ENCODE data around the gene SIK2. TPM values are rescaled to one million over a fixed set of nuclear protein-coding genes. Genes with fewer than 3 reads are reported as not detected.
A peak's percentile ranks its signal among the peaks of the same experiment; 100 is the strongest.

The SIK2 gene
- total RNA-seq, 1 donor from 2014 or later = 23.7 TPM

DNA sequence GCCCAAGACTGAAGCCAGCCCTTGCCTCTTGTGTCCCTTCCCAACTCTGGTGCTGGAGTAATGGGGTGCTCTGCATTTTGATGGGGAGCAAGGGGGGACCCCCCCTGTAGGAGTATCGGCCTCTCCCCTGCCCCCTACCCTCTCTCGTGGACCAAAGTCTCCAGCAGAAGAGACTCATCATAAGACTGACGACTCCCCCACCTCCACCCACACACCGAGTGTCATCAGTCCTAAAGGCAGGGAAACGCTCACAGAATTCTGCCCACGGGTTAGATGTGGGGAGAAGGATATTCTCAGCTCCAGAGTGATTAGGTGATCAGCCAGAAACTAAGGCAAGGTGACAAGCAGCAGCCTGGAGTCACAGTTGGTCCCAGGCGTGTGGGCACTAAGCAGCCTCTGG lies 125.2 kb downstream of the SIK2 start:
- ATAC-seq (peak; percentile 7), DNase-seq (ENCODE audit: low spot score) (no peak)

DNA sequence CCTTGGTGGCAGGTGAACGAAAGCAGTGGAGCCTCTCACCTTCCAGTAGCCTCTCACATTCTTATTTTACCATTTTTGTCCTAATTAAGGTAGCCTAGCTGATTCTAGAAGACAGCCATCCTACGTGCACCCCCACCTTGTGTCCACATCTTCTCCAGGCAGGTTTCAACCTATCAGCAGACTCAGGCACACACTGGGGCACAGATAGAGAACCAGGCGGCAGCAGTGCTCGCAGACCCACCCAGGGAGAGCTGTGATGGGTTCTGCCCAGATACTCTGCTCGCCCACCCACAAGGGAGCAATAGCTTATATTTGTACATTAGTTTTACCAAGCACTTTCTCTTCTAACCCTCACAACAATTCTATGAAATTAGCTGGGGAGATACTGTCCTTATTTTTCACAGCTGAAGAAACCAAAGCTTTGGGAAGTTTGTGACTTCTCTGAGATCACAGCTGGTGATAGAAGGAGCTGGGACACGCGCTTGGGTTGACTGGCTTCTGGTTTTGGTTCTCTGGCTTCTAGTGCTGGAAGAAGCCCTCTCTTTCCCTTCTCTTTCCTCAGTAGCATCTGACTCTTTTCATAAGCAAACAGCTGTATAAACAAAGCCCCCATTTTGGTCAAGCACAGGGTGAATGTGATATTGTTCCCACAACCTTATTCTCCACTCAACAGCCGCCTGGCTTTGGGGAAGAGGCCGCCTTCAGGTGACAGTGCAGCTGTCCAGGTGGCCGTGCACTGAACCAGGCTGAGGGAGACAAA lies 127.0 kb downstream of the SIK2 start:
- DNase-seq (ENCODE audit: low spot score) (no peak), ATAC-seq (no peak)

DNA sequence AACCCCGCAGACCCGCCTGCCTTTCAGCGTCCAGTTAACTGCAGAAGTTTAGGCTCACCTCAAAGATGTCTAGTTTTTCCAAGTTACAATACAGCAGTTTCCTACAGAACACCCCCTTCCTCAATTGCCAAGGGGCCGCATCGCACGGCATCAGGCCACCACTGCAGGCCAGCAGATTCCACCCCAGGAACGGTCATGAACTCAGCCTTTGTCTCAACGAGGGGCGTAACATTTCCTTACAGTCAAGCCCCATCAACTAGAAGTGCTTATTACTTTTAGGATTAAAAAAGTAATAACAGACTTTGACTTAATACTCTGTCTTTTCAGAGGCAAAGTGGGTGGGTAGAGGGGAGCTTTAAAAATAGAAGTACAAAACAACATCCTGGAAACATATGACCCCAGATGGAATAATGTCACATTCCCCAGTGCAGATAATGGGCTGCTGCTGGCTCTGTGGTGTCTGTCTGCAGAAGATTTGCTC lies 127.6 kb downstream of the SIK2 start:
- DNase-seq (ENCODE audit: low spot score) (no peak), ATAC-seq (no peak)

DNA sequence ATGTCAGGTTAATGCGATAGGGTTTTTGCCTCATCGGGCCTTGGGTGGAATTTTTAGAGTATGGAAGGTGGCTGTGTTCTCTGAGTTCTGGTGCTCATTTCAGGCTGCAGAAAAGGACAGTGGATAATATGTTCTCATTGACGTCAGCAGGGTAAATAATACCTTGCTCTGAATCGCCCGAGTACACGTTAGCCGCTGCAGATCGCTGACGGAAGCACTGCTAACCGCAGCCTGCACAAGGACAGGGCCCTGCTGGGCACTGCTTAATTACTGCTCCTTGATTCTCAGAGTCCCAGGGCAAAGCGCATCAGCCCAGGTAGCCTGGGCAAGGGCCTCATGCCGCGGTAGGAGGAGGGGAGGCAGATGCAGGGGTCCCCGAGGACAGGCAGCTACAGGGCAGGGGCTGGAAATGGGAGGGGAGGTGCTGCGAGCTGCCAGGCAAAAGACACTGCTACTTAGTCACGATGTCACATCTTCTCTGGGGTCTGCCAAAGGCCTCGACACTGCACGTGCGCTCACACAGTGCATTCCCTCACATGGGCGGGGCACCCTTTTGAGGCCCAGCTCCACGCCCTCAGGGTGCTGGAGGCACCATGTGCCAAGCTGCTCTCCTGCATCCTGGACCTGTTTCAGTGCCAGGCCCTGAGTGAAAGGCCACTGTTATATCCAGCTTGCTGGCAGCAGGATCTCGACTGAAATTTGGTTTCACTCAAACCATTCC lies 128.8 kb downstream of the SIK2 start:
- peak; percentile 91 for DNase-seq (ENCODE audit: low spot score)
- peak; percentile 52 for ATAC-seq

DNA sequence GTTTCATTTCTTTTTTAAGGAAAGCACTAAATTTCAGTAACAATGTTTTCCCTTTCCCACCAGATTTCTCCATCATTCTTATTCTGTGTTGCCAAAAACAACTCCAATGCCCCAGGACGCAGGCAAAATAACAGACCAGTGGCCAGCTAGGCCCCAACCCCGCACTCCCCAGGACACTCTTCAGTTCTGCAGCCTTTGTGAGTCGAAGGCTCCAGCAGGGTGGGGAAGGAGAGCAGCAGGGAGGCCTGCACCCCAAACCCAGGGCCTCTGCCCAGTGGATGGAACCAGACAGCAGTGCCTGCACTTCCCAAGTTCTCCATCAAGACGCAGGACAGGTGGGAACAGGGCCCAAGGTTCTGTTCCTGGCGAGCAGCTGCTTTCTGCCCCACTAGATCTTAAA lies 129.6 kb downstream of the SIK2 start:
- no peak for DNase-seq (ENCODE audit: low spot score)
- ATAC-seq = no peak

DNA sequence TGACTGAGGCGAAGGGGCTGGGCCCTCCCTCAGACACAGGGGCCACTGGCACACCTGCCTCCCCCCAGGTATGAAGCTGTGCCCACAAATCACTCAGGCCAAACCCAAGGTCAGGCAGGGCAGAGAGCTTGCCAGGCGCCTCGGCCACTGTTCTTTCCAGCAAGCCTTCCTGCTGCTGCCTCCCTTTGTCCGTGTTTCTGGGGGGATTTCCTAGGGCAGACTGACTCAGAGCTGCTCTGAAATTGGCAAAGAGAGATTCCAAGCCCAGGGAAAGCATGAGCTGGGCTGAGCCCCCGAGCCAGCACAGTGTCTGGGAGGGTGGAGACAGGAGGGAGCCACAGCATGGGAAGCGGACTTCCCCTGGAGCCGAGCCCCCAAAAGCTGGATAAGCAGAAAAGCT lies 130.8 kb downstream of the SIK2 start:
- DNase-seq (ENCODE audit: low spot score) (no peak), ATAC-seq (no peak)

DNA sequence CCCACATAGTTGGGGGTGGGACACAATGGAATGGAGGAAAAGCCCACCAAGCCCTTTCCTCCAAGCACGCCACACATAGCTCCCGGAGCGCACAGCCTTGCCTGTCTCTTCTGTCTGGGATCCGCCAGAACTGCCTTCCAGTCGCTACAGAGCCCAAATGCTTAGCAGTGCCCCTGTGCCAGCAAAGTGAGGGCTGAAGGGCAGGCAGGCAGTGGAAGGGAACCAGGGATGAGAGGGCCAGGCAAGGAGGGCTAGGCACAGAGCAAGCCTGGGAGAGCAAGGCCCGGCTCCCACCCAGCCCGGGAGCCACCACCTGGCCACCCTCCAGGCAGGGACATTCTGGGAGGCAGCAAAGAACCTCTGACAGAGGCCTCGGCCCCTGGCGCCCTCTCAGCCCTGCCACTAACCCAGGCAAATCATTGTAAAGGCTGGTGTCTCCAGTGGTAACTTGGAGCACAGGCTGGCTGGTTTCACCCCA lies 131.4 kb downstream of the SIK2 start:
- peak; percentile 62 for DNase-seq (ENCODE audit: low spot score)
- peak; percentile 2 for ATAC-seq

DNA sequence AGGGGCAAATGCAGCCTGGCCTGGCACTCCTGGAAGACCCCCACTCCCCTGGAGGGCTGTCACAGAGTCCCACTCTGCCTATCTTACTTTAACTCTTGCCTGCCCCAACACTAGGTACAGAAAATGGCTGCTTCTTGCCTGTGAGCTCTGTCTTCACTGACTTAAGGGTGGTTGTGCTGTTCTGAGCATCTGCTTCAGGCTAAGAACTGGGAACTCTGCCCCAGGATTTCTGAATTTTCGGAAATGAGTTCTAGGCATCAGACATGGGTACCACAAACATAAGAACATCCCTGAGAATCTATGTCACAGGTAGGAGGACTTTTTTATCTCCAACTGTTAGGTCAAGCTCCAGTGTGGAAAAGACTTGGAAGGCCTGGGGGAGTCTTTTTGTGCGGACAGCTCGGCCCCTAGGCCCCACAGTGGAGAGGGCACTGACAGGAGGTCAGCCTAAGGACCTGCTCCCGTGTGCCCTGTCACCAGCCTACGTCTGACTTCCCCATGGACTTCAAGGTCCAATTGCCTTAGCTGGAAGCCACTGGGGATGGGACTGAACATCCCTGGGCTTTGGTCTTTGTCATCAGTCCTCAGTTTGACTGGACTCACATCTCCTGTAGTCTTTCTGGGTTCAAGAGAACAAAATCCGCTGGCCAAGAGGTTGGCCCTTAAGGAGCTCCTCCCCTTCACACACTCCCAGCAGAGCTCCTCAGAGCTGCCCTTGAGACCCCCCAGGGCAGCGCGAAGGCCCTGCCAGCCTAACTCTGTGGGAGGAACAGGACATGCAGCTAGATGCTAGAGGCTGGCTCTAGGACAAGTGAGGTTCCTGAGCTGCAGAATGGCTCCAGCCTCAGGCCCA lies 132.1 kb downstream of the SIK2 start:
- ATAC-seq = no peak
- DNase-seq (ENCODE audit: low spot score) = no peak

DNA sequence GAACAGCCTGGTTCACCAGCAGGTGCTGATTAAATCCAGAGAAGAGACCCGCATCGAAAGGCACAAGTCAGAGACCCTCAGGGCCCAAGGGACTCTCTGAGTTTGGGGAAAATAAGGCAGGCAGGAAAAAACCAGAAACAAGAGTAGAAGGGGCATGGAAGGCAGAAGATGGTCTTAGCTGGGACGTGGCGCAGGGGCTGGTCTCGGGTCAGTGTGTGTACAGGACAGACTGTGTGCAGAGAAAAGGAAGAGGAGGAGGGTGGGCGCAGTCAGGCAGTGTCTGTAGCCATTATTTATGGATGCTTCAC lies 132.7 kb downstream of the SIK2 start:
- DNase-seq (ENCODE audit: low spot score) = no peak
- no peak for ATAC-seq

DNA sequence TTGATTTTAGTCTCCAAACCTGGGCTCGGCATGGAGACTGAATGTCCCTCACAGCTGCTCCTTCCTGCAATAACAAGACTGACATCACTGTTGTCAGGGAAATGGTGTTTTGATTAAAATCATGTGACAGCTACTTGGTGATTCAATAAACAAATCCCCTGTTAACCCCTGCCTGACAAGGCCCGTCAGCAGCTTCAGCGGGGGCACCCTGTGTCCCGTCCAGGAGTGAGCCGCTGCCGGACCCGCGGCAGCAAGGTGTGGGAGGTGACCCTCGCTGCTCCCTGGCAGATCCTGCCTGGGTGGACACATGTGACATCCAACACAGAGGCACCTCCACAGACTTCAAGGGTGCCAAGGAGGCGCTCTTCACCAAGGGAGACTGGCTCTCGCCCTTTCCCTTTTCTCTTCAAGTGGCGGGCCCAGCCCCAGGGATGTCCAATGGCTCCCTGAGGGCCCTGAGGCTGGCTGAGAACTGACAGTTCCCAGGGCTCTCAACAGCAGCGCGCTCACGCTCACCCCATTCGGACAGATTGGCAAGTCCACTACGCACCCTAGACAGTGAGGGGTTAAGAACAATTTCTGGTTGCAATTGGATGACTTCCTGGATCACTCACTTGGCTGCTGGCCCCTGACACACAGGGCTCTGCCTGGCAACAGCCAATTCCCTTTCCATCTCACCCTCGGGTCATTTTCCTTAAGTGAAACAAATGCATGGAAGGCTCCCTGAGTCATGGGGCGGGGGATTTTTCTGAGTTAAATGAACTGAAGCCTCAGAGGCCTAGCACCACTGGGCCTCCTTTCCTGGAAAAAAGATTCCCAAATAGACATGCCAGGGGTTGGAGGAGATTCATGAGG lies 133.2 kb downstream of the SIK2 start:
- ATAC-seq = peak; percentile 51
- peak; percentile 86 for DNase-seq (ENCODE audit: low spot score)

DNA sequence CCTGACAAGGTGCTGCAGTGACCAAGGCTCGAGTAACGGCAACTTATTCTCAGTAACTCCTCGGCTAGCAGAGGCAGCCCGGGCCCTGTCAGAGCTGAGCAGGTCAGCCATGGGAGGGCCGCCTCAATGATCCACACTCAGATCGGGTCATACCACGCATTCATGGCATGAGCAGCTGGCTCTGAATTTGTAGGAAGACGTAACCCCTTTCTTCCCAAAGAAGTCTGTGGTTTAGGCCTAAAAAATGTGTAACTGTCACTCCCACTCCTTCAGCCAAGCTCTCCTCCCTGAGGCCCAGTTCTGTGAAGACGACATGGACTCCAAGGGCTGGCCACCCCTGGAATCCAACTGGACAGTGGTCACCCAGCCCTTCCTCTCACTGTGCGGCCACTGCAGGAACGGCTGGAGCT lies 133.9 kb downstream of the SIK2 start:
- ATAC-seq (no peak), DNase-seq (ENCODE audit: low spot score) (no peak)

DNA sequence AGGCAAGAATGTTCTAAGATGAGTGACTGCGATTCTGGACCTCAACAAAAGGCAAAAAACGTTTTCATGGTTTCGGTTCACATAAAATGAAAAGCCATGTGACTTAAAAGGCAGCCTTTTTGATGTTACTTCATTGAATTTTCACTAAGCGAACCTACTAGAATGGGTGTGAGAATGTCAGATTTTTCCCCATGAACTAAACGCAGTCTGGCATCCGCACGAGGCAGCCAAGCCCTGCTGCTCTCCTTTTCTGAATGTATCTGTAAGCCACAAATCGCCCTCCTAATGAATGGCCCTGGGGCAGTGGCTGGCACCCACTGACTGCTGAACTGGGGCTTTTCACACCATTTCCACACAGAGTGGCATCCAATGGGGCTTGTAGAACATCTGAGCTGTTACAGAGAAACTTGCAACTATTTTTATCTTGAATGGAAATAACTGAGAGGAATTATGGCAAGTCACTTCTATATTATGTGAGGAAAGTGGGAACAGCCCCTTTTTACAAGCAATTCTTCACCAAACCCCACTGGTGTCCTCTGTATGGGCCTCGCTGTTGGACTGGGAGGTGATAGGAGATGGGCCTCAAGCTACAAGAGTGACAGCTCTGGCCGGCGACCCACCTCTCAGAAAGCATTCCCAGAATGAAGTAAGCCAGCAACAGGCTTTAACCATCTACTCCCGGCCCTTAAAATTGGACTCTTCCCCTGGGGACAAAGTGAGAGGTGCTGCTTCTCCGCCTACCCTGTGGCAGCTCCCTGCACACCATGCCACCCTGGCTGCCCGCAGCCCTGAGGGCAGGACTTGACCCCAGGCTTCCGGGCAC lies 134.6 kb downstream of the SIK2 start:
- ATAC-seq = peak; percentile 42
- DNase-seq (ENCODE audit: low spot score) = peak; percentile 80

DNA sequence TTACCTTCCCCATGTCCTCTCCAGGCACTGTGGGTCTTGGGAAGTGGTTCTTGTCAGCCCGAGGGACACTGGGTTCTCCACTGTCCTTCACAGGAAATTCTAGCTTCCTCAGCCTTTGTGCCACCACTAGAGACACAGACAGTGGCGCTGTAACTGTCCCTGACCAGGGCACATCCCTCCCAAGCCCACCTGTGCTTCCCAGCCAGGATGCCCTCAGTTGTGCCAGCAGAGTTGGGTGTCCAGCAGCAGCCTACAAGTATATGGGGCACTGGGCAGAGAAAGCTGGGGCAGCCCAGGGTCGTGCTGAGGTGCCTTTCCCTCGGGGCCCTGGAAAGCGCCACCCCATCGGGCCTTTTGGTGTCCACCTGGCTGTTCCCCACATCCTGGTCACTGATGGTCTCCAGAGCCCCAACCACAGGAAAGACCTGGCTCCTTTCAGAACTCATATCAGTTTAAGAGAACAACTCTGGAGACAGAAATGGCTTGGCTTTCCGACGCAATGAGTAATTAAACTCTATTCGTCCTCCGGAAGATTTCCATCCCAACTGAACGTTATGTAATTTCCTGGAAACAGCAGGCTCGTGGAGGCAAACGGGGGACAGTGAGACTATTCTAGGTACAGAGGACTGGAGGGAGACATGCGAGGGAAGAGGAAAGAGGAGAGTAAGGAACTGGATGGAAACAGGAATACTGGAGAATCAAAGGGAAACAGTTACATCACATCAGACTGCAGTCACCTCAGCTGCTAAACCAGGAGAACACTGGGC lies 135.4 kb downstream of the SIK2 start:
- DNase-seq (ENCODE audit: low spot score) (no peak), ATAC-seq (no peak)

DNA sequence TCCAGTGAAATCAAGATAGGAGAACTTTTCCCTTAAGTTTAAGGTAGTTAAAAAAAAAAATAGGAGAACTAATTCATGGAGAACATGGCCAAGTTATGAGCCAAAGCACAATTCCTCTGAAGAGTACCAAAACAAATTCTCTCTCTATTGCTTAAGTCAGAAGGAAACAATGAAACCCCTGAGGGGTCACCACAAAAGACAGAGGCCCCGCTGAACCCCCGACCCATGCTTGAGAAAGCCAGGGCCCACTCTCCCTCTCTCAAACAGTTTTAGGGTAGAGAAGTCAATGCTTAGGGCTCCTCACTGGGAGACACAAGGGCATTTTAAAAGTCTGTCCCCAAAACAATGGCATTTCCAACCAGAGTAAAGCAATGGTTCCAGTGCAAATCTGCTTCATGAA lies 137.1 kb downstream of the SIK2 start:
- DNase-seq (ENCODE audit: low spot score) (no peak), ATAC-seq (no peak)

DNA sequence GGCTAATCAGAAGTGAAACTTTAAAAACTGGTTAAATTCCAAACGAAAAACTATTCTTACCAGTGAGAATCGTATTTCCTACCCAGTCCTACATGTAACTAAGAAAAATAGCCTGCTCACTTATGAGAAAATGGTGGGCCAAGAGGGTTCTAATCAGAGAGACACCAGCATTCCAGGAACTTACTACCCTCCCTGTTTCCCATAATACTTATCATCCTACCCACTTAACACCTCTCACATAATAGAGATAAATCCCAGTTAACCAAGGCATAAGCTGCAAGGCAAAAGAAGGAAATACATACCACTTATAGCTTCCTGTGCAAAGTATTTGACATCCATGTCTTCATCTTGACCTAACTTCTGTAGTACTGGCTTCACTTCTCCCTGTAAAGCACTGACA lies 139.5 kb downstream of the SIK2 start:
- DNase-seq (ENCODE audit: low spot score) (no peak), ATAC-seq (no peak)

DNA sequence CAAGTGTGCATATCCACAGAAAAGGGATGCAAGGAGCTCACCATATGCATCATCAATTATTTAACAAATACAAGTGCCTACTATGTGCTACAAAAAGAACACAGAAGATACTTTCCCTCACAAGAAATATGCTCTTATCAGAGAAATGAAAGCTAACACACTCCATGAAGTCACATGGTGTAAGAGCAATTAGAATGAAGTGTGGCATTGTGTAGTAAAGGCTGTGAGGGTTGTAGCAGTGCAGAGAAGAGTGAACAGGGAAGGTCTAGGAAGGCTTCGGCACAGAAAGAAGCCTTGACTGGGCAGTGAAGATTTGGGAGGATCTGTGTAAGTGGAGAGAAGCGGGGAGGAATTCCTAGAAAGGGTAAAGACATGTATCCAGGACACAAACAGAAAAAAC lies 141.5 kb downstream of the SIK2 start:
- no peak for ATAC-seq
- no peak for DNase-seq (ENCODE audit: low spot score)

DNA sequence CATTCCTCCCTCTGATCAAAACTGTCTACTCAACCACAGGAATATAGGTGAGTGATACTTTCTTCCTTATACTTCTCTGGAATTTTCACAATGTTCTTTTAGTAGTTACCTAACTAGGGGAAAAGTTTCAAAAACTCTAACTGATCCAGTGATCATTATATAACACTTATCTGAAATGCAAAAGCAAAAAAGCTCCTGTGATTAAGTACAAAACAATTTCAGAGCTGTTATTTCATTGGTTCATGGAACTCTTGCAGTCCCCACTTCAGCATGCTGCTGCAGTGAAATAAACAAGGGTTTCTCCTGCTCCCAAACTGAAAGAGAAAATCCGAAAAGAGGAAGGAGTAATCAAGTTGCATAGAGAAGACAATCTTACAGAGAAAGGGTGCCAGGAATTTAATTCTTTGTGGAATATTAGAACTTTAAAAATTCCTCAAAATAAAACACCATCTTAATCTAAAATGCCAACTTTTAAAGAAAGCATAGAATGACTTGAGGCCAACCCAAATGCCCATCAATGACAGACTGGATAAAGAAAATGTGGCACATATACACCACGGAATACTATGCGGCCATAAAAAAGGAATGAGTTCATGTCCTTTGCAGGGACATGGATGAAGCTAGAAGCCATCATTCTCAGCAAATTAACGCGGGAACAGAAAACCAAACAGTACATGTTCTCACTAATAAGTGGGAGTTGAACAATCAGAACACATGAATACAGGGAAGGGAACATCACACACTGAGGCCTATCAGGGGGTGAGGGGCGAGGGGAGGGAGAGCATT lies 143.7 kb downstream of the SIK2 start:
- no peak for DNase-seq (ENCODE audit: low spot score)
- ATAC-seq = no peak
